OCI-LY1 (cell line): ENCODE data around the gene LMBRD1.

Experiments used
- EZH2 ChIP-seq: fragments of 200-600 bp; sonication (generic), shearing (Covaris generic); IDR thresholded peaks from 2 replicates; pipeline ENCODE4 v1.8.0; 2017; ENCODE audit warnings: borderline replicate concordance, mixed run types, mild to moderate bottlenecking, antibody characterized with exemption, low read length, moderate library complexity, mixed read lengths
- TF ChIP-seq, protein P1 (sequence below): fragments of 200-600 bp; sonication (generic), shearing (Covaris generic); IDR thresholded peaks from 2 replicates; pipeline ENCODE4 v1.5.1; 2017; ENCODE audit warnings: mild to moderate bottlenecking, antibody characterized with exemption, low read length, moderate library complexity, mixed read lengths

GRCh38 chr6:69796073-69796641, 653 bp downstream of the LMBRD1 start:
- no peak for TF ChIP-seq EZH2
- TF ChIP-seq, protein P1, sequence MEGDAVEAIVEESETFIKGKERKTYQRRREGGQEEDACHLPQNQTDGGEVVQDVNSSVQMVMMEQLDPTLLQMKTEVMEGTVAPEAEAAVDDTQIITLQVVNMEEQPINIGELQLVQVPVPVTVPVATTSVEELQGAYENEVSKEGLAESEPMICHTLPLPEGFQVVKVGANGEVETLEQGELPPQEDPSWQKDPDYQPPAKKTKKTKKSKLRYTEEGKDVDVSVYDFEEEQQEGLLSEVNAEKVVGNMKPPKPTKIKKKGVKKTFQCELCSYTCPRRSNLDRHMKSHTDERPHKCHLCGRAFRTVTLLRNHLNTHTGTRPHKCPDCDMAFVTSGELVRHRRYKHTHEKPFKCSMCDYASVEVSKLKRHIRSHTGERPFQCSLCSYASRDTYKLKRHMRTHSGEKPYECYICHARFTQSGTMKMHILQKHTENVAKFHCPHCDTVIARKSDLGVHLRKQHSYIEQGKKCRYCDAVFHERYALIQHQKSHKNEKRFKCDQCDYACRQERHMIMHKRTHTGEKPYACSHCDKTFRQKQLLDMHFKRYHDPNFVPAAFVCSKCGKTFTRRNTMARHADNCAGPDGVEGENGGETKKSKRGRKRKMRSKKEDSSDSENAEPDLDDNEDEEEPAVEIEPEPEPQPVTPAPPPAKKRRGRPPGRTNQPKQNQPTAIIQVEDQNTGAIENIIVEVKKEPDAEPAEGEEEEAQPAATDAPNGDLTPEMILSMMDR: no peak
